Testis (tissue), 3 donors: ENCODE results near the gene SPIC. TPM values are rescaled to one million over a fixed set of nuclear protein-coding genes. Genes with fewer than 3 reads are reported as not detected.

Source experiments
- DNase-seq: peaks from one replicate; pipeline ENCODE4 v3.0.0-alpha.2; 2019
- H3K27ac ChIP-seq, 2 donors: fragments of 200-600 bp; sonication (generic); one replicate each; pipeline ENCODE4 v1.5.1; 2019
- H3K27me3 ChIP-seq: fragments of 200-600 bp; sonication (generic); one replicate; pipeline ENCODE4 v1.5.1; 2019
- H3K36me3 ChIP-seq: fragments of 200-600 bp; sonication (generic); one replicate; pipeline ENCODE4 v1.5.1; 2017; ENCODE audit warnings: low read depth; ENCODE audit errors: missing control alignments
- H3K4me1 ChIP-seq: fragments of 200-600 bp; sonication (generic); one replicate; pipeline ENCODE4 v1.5.1; 2019
- H3K4me3 ChIP-seq, 2 donors: fragments of 200-600 bp; sonication (generic); one replicate each; pipeline ENCODE4 v1.5.1; 2017 to 2019
- H3K9me3 ChIP-seq: fragments of 200-600 bp; sonication (generic); one replicate; pipeline ENCODE4 v1.5.1; 2017
- POLR2A ChIP-seq: fragments of 450-650 bp; IDR thresholded peaks from one replicate; pipeline ENCODE4 v1.6.1; 2017; ENCODE audit warnings: antibody characterized with exemption, mild to moderate bottlenecking, moderate library complexity
- WGBS, 2 donors: methylation state at CpG; one replicate each; pipeline ENCODE4 v1.1.5; 2018; 5-methylcytosine and 5-hydroxymethylcytosine counted together
- intact Hi-C: fragments of 100-400 bp; cut with DNase I; formaldehyde crosslinking; loops from one replicate; pipeline ENCODE4 v1.15.1; 2023; ENCODE audit warnings: low total_unique reads
- polyA plus RNA-seq: library from polyadenylated mRNA; stranded (reverse); fragments of 350-450 nt; fragmentation: Illumina TruSeq; extraction: RNeasy Lipid Tissue Mini Kit (QIAGEN cat#74804); gene quantifications from one replicate; pipeline ENCODE4 v1.2.3, GENCODE V29; 2014; ENCODE audit warnings: low read depth, low replicate concordance; ENCODE audit not compliant: insufficient read depth
- total RNA-seq, 2 donors: library from RNA; depleted of rRNA; stranded (reverse); fragments of >200 nt; gene quantifications; one replicate each; pipeline ENCODE4 v1.2.3, GENCODE V29; 2016
- TF ChIP-seq, protein P1 (sequence below), 3 experiments: fragments of 450-650 bp in 2 of 3; fragments of 200-600 bp in 1 of 3; sonication (generic) in 1 of 3; IDR thresholded peaks; one replicate each; pipeline ENCODE4 v1.5.1; 2016 to 2019; ENCODE audit warnings: antibody characterized with exemption in 3 of 3, mild to moderate bottlenecking in 2 of 3, moderate library complexity in 1 of 3

The SPIC gene
- total and polyA plus RNA-seq, 3 donors from 2014 or later, result not detected

DNA sequence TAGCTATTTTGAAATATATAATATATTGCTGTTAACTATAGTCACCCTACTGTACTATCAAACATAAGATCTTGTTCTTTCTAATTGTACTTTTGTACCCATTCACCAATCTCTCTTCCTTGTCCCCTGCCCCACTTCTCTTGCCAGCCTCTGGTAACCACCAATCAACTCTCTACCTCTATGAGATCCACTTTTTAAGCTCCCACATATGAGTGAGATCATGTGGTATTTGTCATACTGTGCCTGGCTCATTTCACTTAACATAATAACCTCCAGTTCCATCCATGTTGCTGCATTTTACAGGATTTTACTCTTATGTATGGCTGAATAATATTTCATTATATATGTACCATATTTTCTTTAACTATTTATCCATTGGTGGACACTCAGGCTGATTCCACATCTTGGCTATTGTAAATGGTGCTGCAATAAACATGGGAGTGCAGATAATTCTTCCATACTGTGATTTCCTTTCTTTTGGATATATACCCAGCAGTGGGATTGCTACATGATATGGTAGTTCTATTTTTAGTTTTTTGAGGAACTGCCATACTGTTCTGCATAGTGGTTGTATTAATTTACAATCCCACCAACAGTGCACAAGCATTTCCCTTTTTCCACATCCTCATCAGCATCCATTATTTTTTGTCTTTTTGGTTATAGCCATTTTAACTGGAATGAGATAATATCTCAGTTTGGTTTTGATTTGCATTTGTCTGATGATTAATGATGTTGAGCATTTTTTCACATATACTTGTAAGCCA lies 33.5 kb upstream of the SPIC start:
- Histone ChIP-seq H3K27me3 (no peaks in the 10 kb centered on the region), H3K4me1 (no peaks in the 10 kb centered on the region), H3K36me3 (no peaks in the 10 kb centered on the region), H3K4me3 (no peak overlapping the region), H3K9me3 (no peaks in the 10 kb centered on the region), H3K27ac (no peak overlapping the region)
- no peak for TF ChIP-seq POLR2A
- TF ChIP-seq, protein P1, sequence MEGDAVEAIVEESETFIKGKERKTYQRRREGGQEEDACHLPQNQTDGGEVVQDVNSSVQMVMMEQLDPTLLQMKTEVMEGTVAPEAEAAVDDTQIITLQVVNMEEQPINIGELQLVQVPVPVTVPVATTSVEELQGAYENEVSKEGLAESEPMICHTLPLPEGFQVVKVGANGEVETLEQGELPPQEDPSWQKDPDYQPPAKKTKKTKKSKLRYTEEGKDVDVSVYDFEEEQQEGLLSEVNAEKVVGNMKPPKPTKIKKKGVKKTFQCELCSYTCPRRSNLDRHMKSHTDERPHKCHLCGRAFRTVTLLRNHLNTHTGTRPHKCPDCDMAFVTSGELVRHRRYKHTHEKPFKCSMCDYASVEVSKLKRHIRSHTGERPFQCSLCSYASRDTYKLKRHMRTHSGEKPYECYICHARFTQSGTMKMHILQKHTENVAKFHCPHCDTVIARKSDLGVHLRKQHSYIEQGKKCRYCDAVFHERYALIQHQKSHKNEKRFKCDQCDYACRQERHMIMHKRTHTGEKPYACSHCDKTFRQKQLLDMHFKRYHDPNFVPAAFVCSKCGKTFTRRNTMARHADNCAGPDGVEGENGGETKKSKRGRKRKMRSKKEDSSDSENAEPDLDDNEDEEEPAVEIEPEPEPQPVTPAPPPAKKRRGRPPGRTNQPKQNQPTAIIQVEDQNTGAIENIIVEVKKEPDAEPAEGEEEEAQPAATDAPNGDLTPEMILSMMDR (IDR thresholded peaks at IDR 0.05), result no peak
- no peak for DNase-seq
- intact Hi-C loops, result no loop called here

DNA sequence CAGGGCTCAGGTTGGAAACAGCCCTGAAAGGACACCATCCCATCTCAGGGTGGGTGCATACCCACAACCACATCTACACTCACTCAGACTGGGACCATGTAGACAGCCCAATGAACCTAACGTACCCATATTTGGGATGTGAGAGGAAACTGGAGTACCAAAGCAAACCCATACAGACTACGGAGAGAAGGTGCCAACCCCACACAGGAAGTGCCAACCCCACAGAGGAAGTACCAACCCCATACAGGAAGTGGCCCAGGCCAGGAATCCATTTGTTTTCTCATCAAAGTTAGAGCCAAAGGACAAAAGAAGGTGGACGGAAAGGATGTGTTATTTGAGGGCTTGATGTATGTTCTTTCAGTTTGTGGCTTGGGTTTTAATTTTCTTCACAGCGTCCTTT lies 19.5 kb upstream of the SPIC start:
- H3K9me3 ChIP-seq, result no peaks in the 10 kb centered on the region
- H3K4me3 ChIP-seq, result no peak overlapping the region
- no peak for TF ChIP-seq POLR2A
- TF ChIP-seq, protein P1 (IDR thresholded peaks at IDR 0.05), result no peak
- 84 to 93% methylated on average over 4 of the region's 4 CpGs for WGBS, 2 donors
- intact Hi-C loops, result no loop called here
- DNase-seq, result no peak
- no peaks in the 10 kb centered on the region for H3K27me3 ChIP-seq
- H3K27ac ChIP-seq, result no peak overlapping the region
- no peaks in the 10 kb centered on the region for H3K36me3 ChIP-seq
- H3K4me1 ChIP-seq, result no peaks in the 10 kb centered on the region

DNA sequence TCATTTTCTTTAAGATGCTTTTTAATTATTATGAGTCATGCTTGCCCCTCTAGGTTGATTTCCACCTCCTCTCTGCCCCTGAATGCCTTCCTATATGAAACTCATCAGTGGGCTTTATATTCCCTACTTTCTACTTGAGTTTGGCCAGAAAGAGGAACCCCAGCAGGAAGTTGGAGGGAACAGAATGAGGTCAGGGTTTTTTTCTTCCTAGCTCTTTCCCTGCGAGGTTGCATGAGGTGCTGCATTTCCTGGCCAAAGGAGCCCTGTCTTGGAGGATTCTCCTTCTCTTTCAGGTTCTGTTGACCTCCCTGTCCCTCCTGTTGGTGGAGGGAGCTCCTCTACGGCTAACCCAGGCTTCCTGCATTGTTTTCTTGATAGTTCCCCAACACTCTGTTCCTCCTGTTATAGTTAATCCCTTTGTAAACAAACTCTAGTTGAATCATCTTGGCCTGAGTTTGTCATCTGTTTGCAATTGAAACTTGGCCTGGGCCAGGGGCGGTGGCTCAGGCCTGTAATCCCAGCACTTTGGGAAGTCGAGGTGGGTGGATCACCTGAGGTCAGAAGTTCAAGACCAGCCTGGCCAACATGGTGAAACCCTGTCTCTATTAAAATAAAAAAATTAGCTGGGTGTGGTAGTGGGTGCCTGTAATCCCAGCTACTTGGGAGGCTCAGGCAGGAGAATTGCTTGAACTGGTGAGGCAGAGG lies 15.3 kb upstream of the SPIC start:
- H3K4me1 ChIP-seq, result no peaks in the 10 kb centered on the region
- no peaks in the 10 kb centered on the region for H3K27me3 ChIP-seq
- no peak for DNase-seq
- WGBS, 2 donors, result 51 to 58% methylated on average over 4 of the region's 4 CpGs
- no peak overlapping the region for H3K27ac ChIP-seq
- no peaks in the 10 kb centered on the region for H3K9me3 ChIP-seq
- TF ChIP-seq POLR2A, result no peak
- TF ChIP-seq, protein P1 (IDR thresholded peaks at IDR 0.05), result no peak
- no peak overlapping the region for H3K4me3 ChIP-seq
- intact Hi-C loops, result no loop called here
- no peaks in the 10 kb centered on the region for H3K36me3 ChIP-seq

DNA sequence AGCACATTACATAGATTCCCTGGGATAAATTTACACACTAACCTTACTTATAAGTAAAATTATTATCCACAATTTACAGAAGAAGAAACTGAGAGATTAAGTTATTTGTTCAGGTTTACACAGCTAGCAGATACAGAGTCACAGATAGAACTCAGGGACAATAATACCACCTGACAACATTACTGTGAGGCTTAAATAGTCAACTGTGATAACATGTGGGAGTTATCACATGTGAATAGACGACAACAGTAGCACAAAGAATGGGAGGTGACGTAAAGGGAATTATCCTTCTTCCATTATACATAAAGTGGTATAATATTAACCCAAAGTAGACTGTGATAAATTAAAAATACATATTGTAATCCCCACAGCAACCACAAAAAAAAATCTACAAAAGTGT lies 6.2 kb upstream of the SPIC start:
- intact Hi-C loops, result no loop called here
- Histone ChIP-seq H3K9me3 (no peaks in the 10 kb centered on the region), H3K36me3 (no peaks in the 10 kb centered on the region), H3K27me3 (no peaks in the 10 kb centered on the region), H3K4me3 (no peak overlapping the region), H3K4me1 (no peaks in the 10 kb centered on the region), H3K27ac (no peak overlapping the region)
- no peak for DNase-seq
- TF ChIP-seq, protein P1 (IDR thresholded peaks at IDR 0.05), result no peak
- no peak for TF ChIP-seq POLR2A
- 63 to 65% methylated on average over 2 of the region's 2 CpGs for WGBS, 2 donors
